GM19238 (cell line): ENCODE results near the gene TBX10.
"Not testable (repeated sequence)": the region's sequence is repeated elsewhere in the genome, so short reads cannot be mapped to it uniquely, and the experiment has no call there.

Experiments
- DNase-seq: peaks from one replicate; pipeline ENCODE4 v3.0.0; 2011; ENCODE audit warnings: low spot score; ENCODE audit not compliant: insufficient read length

TBX10 gene

GRCh38 chr11:67664696-67665540 is 25.4 kb upstream of the TBX10 start:
- DNase-seq: no peak

GRCh38 chr11:67664213-67664585 is 24.6 kb upstream of the TBX10 start:
- no peak for DNase-seq

GRCh38 chr11:67663532-67664212 is 24.1 kb upstream of the TBX10 start:
- no peak for DNase-seq

GRCh38 chr11:67662835-67663531 is 23.4 kb upstream of the TBX10 start:
- DNase-seq: no peak

GRCh38 chr11:67662142-67662834 is 22.7 kb upstream of the TBX10 start:
- DNase-seq: no peak

GRCh38 chr11:67660752-67661151 is 21.2 kb upstream of the TBX10 start:
- not testable (repeated sequence) for DNase-seq

GRCh38 chr11:67659651-67660165 is 20.1 kb upstream of the TBX10 start:
- not testable (repeated sequence) for DNase-seq

- no peak for DNase-seq
Observed at GRCh38 chr11:67657300-67657699, 17.7 kb upstream of the TBX10 start.

GRCh38 chr11:67656278-67656922 is 16.8 kb upstream of the TBX10 start:
- no peak for DNase-seq

- no peak for DNase-seq
Observed at GRCh38 chr11:67654225-67654624, 14.7 kb upstream of the TBX10 start.

- DNase-seq: no peak
Observed at GRCh38 chr11:67652965-67653845, 13.6 kb upstream of the TBX10 start.

GRCh38 chr11:67651976-67652781 is 12.6 kb upstream of the TBX10 start:
- no peak for DNase-seq

- no peak for DNase-seq
Observed at GRCh38 chr11:67649634-67650510, 10.3 kb upstream of the TBX10 start.

- no peak for DNase-seq
Observed at GRCh38 chr11:67648796-67649613, 9.4 kb upstream of the TBX10 start.

- peak; percentile 75 for DNase-seq
Observed at GRCh38 chr11:67648140-67648795, 8.7 kb upstream of the TBX10 start.

GRCh38 chr11:67647471-67647870 is 7.9 kb upstream of the TBX10 start:
- DNase-seq: no peak
